Esophagus squamous epithelium (tissue), 4 donors: ENCODE data around the gene ITGB3.

Source experiments
- POLR2A ChIP-seq, 4 donors: fragments of 450-650 bp; IDR thresholded peaks; one replicate each; pipeline ENCODE4 v1.6.1; 2017; ENCODE audit warnings: antibody characterized with exemption in 4 of 4, mild to moderate bottlenecking in 4 of 4, moderate library complexity in 3 of 4
- TF ChIP-seq, protein P1 (sequence below), 6 experiments: fragments of 450-650 bp in 4 of 6; fragments of 200-600 bp in 2 of 6; sonication (generic) in 2 of 6; IDR thresholded peaks; one replicate each; pipeline ENCODE4 v1.5.1; 2016 to 2019; ENCODE audit warnings: antibody characterized with exemption in 6 of 6, mild to moderate bottlenecking in 4 of 6, moderate library complexity in 4 of 6

DNA sequence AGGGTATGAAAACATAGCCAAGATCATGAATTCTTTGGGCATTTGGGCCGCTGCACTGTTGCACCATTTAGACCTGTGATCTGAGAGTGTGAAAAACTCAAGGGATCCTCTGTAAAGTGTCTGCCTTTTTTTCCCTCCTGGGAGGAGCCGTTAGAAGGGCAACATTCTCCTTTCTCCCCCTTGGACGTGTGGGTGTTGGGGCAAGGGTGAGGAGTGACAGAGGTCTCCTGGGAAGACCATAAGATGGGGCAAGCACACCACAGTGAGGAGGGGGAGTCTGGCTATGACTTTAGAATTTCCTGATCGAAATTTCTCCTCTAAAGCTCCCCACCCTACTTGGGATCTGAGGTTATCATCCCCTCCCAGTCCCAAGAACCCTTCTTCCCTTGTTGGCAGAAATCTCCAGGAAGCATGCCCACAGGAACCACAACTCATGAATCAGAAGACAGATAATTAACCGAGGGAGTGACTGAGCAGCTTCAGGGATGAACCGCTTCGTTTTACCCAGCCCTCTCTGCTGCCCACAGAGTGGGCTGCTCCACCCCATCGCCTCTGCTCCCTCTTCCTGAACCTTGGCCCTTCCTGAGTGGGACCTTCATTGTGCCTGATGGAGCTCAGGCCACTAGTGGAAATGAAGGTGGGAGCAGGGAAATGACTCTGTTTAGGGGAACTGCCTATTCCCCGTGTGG lies 4.2 kb downstream of the ITGB3 start:
- TF ChIP-seq, protein P1, sequence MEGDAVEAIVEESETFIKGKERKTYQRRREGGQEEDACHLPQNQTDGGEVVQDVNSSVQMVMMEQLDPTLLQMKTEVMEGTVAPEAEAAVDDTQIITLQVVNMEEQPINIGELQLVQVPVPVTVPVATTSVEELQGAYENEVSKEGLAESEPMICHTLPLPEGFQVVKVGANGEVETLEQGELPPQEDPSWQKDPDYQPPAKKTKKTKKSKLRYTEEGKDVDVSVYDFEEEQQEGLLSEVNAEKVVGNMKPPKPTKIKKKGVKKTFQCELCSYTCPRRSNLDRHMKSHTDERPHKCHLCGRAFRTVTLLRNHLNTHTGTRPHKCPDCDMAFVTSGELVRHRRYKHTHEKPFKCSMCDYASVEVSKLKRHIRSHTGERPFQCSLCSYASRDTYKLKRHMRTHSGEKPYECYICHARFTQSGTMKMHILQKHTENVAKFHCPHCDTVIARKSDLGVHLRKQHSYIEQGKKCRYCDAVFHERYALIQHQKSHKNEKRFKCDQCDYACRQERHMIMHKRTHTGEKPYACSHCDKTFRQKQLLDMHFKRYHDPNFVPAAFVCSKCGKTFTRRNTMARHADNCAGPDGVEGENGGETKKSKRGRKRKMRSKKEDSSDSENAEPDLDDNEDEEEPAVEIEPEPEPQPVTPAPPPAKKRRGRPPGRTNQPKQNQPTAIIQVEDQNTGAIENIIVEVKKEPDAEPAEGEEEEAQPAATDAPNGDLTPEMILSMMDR (IDR thresholded peaks at IDR 0.05): no peak
- no peak for TF ChIP-seq POLR2A (IDR thresholded peaks at IDR 0.05)
